Fibroblast of lung (primary cell): ENCODE measurements around the gene ATP2B2. TPM values are rescaled to one million over a fixed set of nuclear protein-coding genes. Genes with fewer than 3 reads are reported as not detected.
A peak's percentile ranks its signal among the peaks of the same experiment; 100 is the strongest.

Experiments
- DNase-seq, 2 donors: peaks; one replicate each; pipeline versions ENCODE4 v3.0.0 to v3.0.0-alpha.2; 2010; ENCODE audit warnings: low read depth in 2 of 2
- H2AFZ ChIP-seq: 2 replicates; pipeline ENCODE4 v1.5.1; 2012; ENCODE audit warnings: low read length, control low read depth, inconsistent platforms
- H3K27ac ChIP-seq: 2 replicates; pipeline ENCODE4 v1.5.1; 2011; ENCODE audit warnings: low read length, control low read depth; ENCODE audit not compliant: insufficient read depth
- H3K27me3 ChIP-seq: 2 replicates; pipeline ENCODE4 v1.5.1; 2011; ENCODE audit warnings: mild to moderate bottlenecking, low read length; ENCODE audit not compliant: control insufficient read depth, insufficient read depth
- H3K36me3 ChIP-seq: 2 replicates; pipeline ENCODE4 v1.5.1; 2011; ENCODE audit warnings: low read length; ENCODE audit not compliant: control insufficient read depth, insufficient read depth
- H3K4me1 ChIP-seq: 2 replicates; pipeline ENCODE4 v1.5.1; 2011; ENCODE audit warnings: low read length; ENCODE audit not compliant: control insufficient read depth, insufficient read depth; ENCODE audit errors: extremely low read depth
- H3K4me2 ChIP-seq: 2 replicates; pipeline ENCODE4 v1.5.1; 2011; ENCODE audit warnings: low read length, control low read depth; ENCODE audit not compliant: insufficient read depth; ENCODE audit errors: extremely low read depth
- H3K4me3 ChIP-seq, 4 experiments: fragments of 200-600 bp in 1 of 4; sonication (generic) in 1 of 4; replicated peaks in 1 of 4; 2 replicates each; pipeline ENCODE4 v1.5.1; 2011 to 2016; ENCODE audit warnings: low read length in 4 of 4, low read depth in 3 of 4, mild to moderate bottlenecking in 3 of 4, control low read depth in 2 of 4, inconsistent platforms in 1 of 4, mixed read lengths in 1 of 4; ENCODE audit not compliant: insufficient read depth in 1 of 4; ENCODE audit errors: control extremely low read depth in 1 of 4
- H3K79me2 ChIP-seq: 2 replicates; pipeline ENCODE4 v1.5.1; 2012; ENCODE audit warnings: mild to moderate bottlenecking, low read length, inconsistent platforms; ENCODE audit not compliant: control insufficient read depth, insufficient read depth
- H3K9ac ChIP-seq: 2 replicates; pipeline ENCODE4 v1.5.1; 2011; ENCODE audit warnings: mild to moderate bottlenecking, low read length, control low read depth; ENCODE audit not compliant: insufficient read depth
- H3K9me3 ChIP-seq: 2 replicates; pipeline ENCODE4 v1.5.1; 2012; ENCODE audit warnings: low read depth, low read length; ENCODE audit not compliant: control insufficient read depth, insufficient read depth
- H4K20me1 ChIP-seq: 2 replicates; pipeline ENCODE4 v1.5.1; 2011; ENCODE audit warnings: low read length; ENCODE audit not compliant: control insufficient read depth, insufficient read depth; ENCODE audit errors: extremely low read depth
- CTCF ChIP-seq, 2 donors: IDR thresholded peaks in 1 of 2; conservative IDR thresholded peaks in 1 of 2; 1 replicate in 1 of 2; 2 replicates in 1 of 2; pipeline ENCODE4 v1.5.1; 2011 to 2012; ENCODE audit warnings: low read length in 2 of 2, control low read depth in 1 of 2, inconsistent platforms in 1 of 2, low read depth in 1 of 2, mild to moderate bottlenecking in 1 of 2
- EZH2 ChIP-seq: IDR thresholded peaks from 2 replicates; pipeline ENCODE4 v1.5.1; 2012; ENCODE audit warnings: low read length, control low read depth, mild to moderate bottlenecking; ENCODE audit errors: missing control alignments
- polyA plus RNA-seq, 2 donors: library from polyadenylated mRNA; depleted of rRNA in 1 of 2; stranded (reverse) in 1 of 2; unstranded in 1 of 2; fragments of >200 nt; gene quantifications; 2 replicates each; pipeline ENCODE4 v1.2.1, GENCODE V29; 2011 to 2012; ENCODE audit warnings: missing spikeins in 1 of 2
- total RNA-seq: library from RNA; depleted of rRNA; stranded (reverse); fragments of >200 nt; gene quantifications from 2 replicates; pipeline ENCODE4 v1.2.1, GENCODE V29; 2014

Gene ATP2B2
- total and polyA plus RNA-seq, 2 donors (not counting 1 experiment from before 2014, with no cell fraction given) = not detected

DNA sequence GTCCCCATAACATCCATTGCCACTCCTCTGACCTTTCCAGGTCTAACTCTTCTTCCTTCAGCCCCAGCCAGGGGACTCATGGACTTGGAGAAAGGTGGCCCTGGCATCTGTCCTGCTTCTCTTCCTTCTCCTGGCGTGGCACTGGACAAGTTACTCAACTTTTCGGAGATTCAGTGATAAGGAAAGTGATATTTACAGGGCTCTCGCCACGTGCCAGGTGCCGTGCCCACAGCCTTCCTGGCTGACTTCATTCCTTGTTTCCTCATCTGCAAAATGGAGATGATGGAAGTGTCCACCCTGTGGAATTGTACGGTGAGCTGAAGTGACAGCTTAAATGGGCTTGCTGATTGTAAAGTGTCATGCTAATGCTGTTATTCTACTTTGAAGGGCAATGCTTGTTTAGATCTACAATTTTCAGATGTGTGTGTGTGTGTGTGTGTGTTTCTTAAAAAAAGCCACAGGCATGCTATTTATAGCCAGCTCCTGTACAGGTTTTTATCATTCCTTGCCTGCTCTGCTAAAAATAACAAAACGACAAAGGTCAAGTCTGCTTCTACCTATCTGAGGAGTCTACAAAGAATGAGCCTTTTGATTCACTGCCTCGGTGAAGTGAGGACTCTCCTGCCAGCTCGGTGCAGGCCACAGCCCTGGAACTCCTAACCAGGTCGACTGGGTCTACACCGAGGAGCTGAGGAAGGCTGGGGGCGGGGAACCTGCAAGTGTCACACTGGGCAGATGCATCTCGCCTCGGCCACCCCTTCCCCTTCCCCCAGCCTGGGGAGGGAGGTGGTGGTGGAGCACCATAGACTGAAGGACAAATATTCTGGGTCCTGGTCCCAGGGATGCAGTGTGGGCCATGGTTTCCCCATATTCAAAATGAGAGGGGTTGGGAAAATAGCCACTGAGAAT lies 11.4 kb upstream of the ATP2B2 start:
- H3K4me2 ChIP-seq = no peak overlapping the region
- no peak overlapping the region for H2AFZ ChIP-seq
- TF ChIP-seq CTCF (conservative IDR thresholded peaks at IDR 0.05 in 1 of 2, IDR thresholded peaks at IDR 0.05 in 1 of 2; ENCODE audit: low read depth in 1 of 2, low read length in 2 of 2) (no peak), EZH2 (no peak)
- H3K9ac ChIP-seq = no peak overlapping the region
- H3K9me3 ChIP-seq = no peaks in the 10 kb centered on the region
- H3K27me3 ChIP-seq = peaks cover 6% of the 10 kb centered on the region
- H3K4me1 ChIP-seq = no peaks in the 10 kb centered on the region
- peak in 1 of 2 donors; percentile 50 for DNase-seq
- H3K27ac ChIP-seq = no peak overlapping the region
- no peaks in the 10 kb centered on the region for H3K36me3 ChIP-seq
- no peak overlapping the region for H3K4me3 ChIP-seq
- H3K79me2 ChIP-seq = no peaks in the 10 kb centered on the region
- H4K20me1 ChIP-seq = no peaks in the 10 kb centered on the region

- Histone ChIP-seq H3K4me2 (no peak overlapping the region), H3K9ac (no peak overlapping the region), H2AFZ (no peak overlapping the region), H3K79me2 (no peaks in the 10 kb centered on the region), H3K27me3 (peaks cover 6% of the 10 kb centered on the region), H4K20me1 (no peaks in the 10 kb centered on the region), H3K9me3 (no peaks in the 10 kb centered on the region), H3K36me3 (no peaks in the 10 kb centered on the region), H3K4me3 (no peak overlapping the region), H3K4me1 (no peaks in the 10 kb centered on the region), H3K27ac (no peak overlapping the region)
- no peak for TF ChIP-seq EZH2
- TF ChIP-seq CTCF (conservative IDR thresholded peaks at IDR 0.05 in 1 of 2, IDR thresholded peaks at IDR 0.05 in 1 of 2; ENCODE audit: low read depth in 1 of 2, low read length in 2 of 2) = no peak
- DNase-seq = no peak
Observed at GRCh38 chr3:10515884-10516495, 10.6 kb upstream of the ATP2B2 start.

- no peaks in the 10 kb centered on the region for H3K9me3 ChIP-seq
- H3K79me2 ChIP-seq = no peaks in the 10 kb centered on the region
- no peak overlapping the region for H3K9ac ChIP-seq
- H3K4me1 ChIP-seq = no peaks in the 10 kb centered on the region
- no peak overlapping the region for H2AFZ ChIP-seq
- peaks cover 6% of the 10 kb centered on the region for H3K27me3 ChIP-seq
- no peak overlapping the region for H3K4me2 ChIP-seq
- no peak overlapping the region for H3K27ac ChIP-seq
- no peaks in the 10 kb centered on the region for H3K36me3 ChIP-seq
- H3K4me3 ChIP-seq = no peak overlapping the region
- DNase-seq = no peak
- H4K20me1 ChIP-seq = no peaks in the 10 kb centered on the region
- TF ChIP-seq EZH2 (no peak), CTCF (conservative IDR thresholded peaks at IDR 0.05 in 1 of 2, IDR thresholded peaks at IDR 0.05 in 1 of 2; ENCODE audit: low read depth in 1 of 2, low read length in 2 of 2) (no peak)
Observed at GRCh38 chr3:10515396-10515795, 10.0 kb upstream of the ATP2B2 start.
